ENCODE results near the gene SAP30BP.

Gene SAP30BP

GRCh38 chr17:75755205-75755901 lies 88.2 kb downstream of the SAP30BP start:
- TF ChIP-seq CTCF (conservative IDR thresholded peaks at IDR 0.05; ENCODE audit: control insufficient read depth, insufficient read depth, low read depth, low read length): no peak
- no peak for DNase-seq (ENCODE audit: low read depth)

GRCh38 chr17:75755990-75756389 lies 88.9 kb downstream of the SAP30BP start:
- no peak overlapping the region for H3K4me3 ChIP-seq (ENCODE audit: control insufficient read depth, low read depth, low read length)
- no peak for TF ChIP-seq CTCF (conservative IDR thresholded peaks at IDR 0.05; ENCODE audit: control insufficient read depth, insufficient read depth, low read depth, low read length)
- no peak for DNase-seq (ENCODE audit: low read depth)

More at GRCh38 chr17:75755205-75755901, 88.2 kb downstream of the SAP30BP start:
- H3K4me3 ChIP-seq (ENCODE audit: control insufficient read depth, low read depth, low read length): no peak overlapping the region

GRCh38 chr17:75756451-75757085 lies 89.4 kb downstream of the SAP30BP start:
- no peak overlapping the region for H3K4me3 ChIP-seq (ENCODE audit: control insufficient read depth, low read depth, low read length)
- no peak for TF ChIP-seq CTCF (conservative IDR thresholded peaks at IDR 0.05; ENCODE audit: control insufficient read depth, insufficient read depth, low read depth, low read length)
- DNase-seq (ENCODE audit: low read depth): no peak

DNA sequence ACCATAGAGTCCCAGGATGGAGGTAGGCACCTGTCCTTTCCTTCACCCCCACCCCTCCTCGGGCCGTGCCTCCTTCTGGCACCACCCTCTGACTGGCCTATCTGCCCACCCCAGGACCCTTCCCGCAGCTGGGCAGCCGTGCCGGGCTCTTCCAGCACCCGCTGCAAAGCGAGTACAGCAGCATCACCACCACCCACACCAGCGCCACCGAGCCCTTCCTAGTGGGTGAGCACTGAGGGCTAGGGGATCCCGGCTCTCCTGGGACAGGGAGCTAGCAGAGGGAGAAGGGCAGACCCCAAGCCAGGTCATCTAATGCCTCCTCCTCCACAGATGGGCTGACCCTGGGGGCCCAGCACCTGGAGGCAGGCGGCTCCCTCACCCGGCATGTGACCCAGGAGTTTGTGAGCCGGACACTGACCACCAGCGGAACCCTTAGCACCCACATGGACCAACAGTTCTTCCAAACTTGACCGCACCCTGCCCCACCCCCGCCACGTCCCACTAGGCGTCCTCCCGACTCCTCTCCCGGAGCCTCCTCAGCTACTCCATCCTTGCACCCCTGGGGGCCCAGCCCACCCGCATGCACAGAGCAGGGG lies 90.0 kb downstream of the SAP30BP start:
- no peak overlapping the region for H3K4me3 ChIP-seq (ENCODE audit: control insufficient read depth, low read depth, low read length)
- DNase-seq (ENCODE audit: low read depth): no peak
- TF ChIP-seq CTCF (conservative IDR thresholded peaks at IDR 0.05; ENCODE audit: control insufficient read depth, insufficient read depth, low read depth, low read length): no peak

All from fibroblast of mammary gland (primary cell).